Esophagus muscularis mucosa (tissue), 4 donors: ENCODE data around the gene TPM2.

Experiments
- CTCF ChIP-seq, 3 experiments: fragments of 200-600 bp in 2 of 3; fragments of 450-650 bp in 1 of 3; sonication (generic) in 2 of 3; IDR thresholded peaks; one replicate each; pipeline ENCODE4 v1.5.1; 2017 to 2019; ENCODE audit warnings: antibody characterized with exemption in 3 of 3, mild to moderate bottlenecking in 2 of 3, moderate library complexity in 1 of 3
- EP300 ChIP-seq: sonication (generic); formaldehyde crosslinking; IDR thresholded peaks from one replicate; pipeline ENCODE4 v1.6.1; 2017; ENCODE audit warnings: antibody characterized with exemption
- POLR2A ChIP-seq: fragments of 450-650 bp; IDR thresholded peaks from one replicate; pipeline ENCODE4 v1.6.1; 2017; ENCODE audit warnings: antibody characterized with exemption, moderate library complexity, mild to moderate bottlenecking, low read depth
- POLR2AphosphoS5 ChIP-seq, 2 donors: sonication (generic); formaldehyde crosslinking; IDR thresholded peaks; one replicate each; pipeline ENCODE4 v1.6.1; 2017; ENCODE audit warnings: antibody characterized with exemption in 2 of 2

- TF ChIP-seq CTCF (IDR thresholded peaks at IDR 0.05) (no peak), EP300 (no peak), POLR2AphosphoS5 (IDR thresholded peaks at IDR 0.05) (no peak), POLR2A (no peak)
Measured at GRCh38 chr9:35717132-35717870, 27.6 kb upstream of the TPM2 start.
